Transverse colon (tissue), 4 donors: Measurements from ENCODE around the gene BMPER. TPM values are rescaled to one million over a fixed set of nuclear protein-coding genes. Genes with fewer than 3 reads are reported as not detected.

ENCODE experiments used
- DNase-seq: peaks from one replicate; pipeline ENCODE4 v3.0.0-alpha.2; 2019
- H3K27ac ChIP-seq, 4 donors: fragments of 200-600 bp; sonication (generic); 2 replicates each; pipeline ENCODE4 v1.5.1; 2016 to 2018; ENCODE audit warnings: inconsistent platforms in 4 of 4
- H3K27me3 ChIP-seq: fragments of 200-600 bp; sonication (generic); 2 replicates; pipeline ENCODE4 v1.5.1; 2017; ENCODE audit warnings: inconsistent platforms
- H3K36me3 ChIP-seq, 4 donors: fragments of 200-600 bp; sonication (generic); 2 replicates each; pipeline ENCODE4 v1.5.1; 2017 to 2019; ENCODE audit warnings: inconsistent platforms in 4 of 4
- H3K4me1 ChIP-seq, 4 donors: fragments of 200-600 bp; sonication (generic); 2 replicates each; pipeline ENCODE4 v1.5.1; 2017 to 2020; ENCODE audit warnings: inconsistent platforms in 4 of 4
- H3K4me3 ChIP-seq, 4 donors: fragments of 200-600 bp; sonication (generic); 1 replicate in 1 of 4; 2 replicates in 3 of 4; pipeline versions ENCODE4 v1.5.1 to v1.6.1; 2017 to 2019; ENCODE audit warnings: inconsistent platforms in 4 of 4
- H3K9me3 ChIP-seq, 2 donors: fragments of 200-600 bp; sonication (generic); 2 replicates each; pipeline ENCODE4 v1.5.1; 2017 to 2019; ENCODE audit warnings: inconsistent platforms in 2 of 2
- CTCF ChIP-seq, 5 experiments: fragments of 200-600 bp in 3 of 5; fragments of 450-650 bp in 2 of 5; sonication (generic) in 3 of 5; IDR thresholded peaks; 1 replicate in 2 of 5; 2 replicates in 3 of 5; pipeline ENCODE4 v1.5.1; 2016 to 2017; ENCODE audit warnings: antibody characterized with exemption in 5 of 5, inconsistent platforms in 3 of 5, mild to moderate bottlenecking in 2 of 5, moderate library complexity in 1 of 5
- EP300 ChIP-seq: sonication (generic); formaldehyde crosslinking; IDR thresholded peaks from one replicate; pipeline ENCODE4 v1.6.1; 2017; ENCODE audit warnings: antibody characterized with exemption, low read depth
- POLR2A ChIP-seq: fragments of 450-650 bp; IDR thresholded peaks from one replicate; pipeline ENCODE4 v1.6.1; 2016; ENCODE audit warnings: antibody characterized with exemption, mild to moderate bottlenecking, moderate library complexity
- POLR2AphosphoS5 ChIP-seq, 3 donors: sonication (generic); formaldehyde crosslinking; IDR thresholded peaks; one replicate each; pipeline ENCODE4 v1.6.1; 2016; ENCODE audit warnings: antibody characterized with exemption in 3 of 3
- WGBS, 2 donors: methylation state at CpG; one replicate each; pipeline ENCODE4 v1.1.5; 2018; ENCODE audit warnings: low coverage in 1 of 2; 5-methylcytosine and 5-hydroxymethylcytosine counted together
- in situ Hi-C, 4 donors: fragments of 200-750 bp; cut with MboI; loops; one replicate each; pipeline versions ENCODE4 v1.15.0 to v1.15.1; 2017; ENCODE audit warnings: low sequenced_read_pairs in 3 of 4, low pct_ligation_motif_present in 1 of 4, low pct_unique_long_range_greater_than_20kb in 1 of 4
- intact Hi-C: fragments of 100-400 bp; cut with DNase I; formaldehyde crosslinking; loops from one replicate; pipeline ENCODE4 v1.15.1; 2023; ENCODE audit warnings: low total_unique reads
- total RNA-seq, 4 donors: library from RNA; depleted of rRNA; stranded (reverse); fragments of >200 nt; gene quantifications; one replicate each; pipeline ENCODE4 v1.1.0, GENCODE V29; 2016

Gene BMPER
- total RNA-seq, 4 donors from 2014 or later: 1.00 to 2.5 (median 1.8) TPM

GRCh38 chr7:34162027-34162565 is 256.8 kb downstream of the BMPER start:
- no peak for TF ChIP-seq CTCF (IDR thresholded peaks at IDR 0.05)
- no peak for TF ChIP-seq EP300
- no peak for TF ChIP-seq POLR2A
- TF ChIP-seq POLR2AphosphoS5 (IDR thresholded peaks at IDR 0.05): no peak
- Histone ChIP-seq H3K9me3 (no peaks in the 10 kb centered on the region), H3K4me3 (no peak overlapping the region), H3K27me3 (no peaks in the 10 kb centered on the region), H3K27ac (no peak overlapping the region), H3K36me3 (no peaks in the 10 kb centered on the region), H3K4me1 (no peaks in the 10 kb centered on the region)
- in situ Hi-C loops: loop anchor here in 1 of 4 donors (25.0 kb wide), 1 partner anchor 100 kb away; no protein-coding TSS in a partner anchor
- 75 to 82% methylated on average over 5 of the region's 5 CpGs for WGBS, 2 donors
- DNase-seq: no peak
- intact Hi-C loops: no loop called here

DNA sequence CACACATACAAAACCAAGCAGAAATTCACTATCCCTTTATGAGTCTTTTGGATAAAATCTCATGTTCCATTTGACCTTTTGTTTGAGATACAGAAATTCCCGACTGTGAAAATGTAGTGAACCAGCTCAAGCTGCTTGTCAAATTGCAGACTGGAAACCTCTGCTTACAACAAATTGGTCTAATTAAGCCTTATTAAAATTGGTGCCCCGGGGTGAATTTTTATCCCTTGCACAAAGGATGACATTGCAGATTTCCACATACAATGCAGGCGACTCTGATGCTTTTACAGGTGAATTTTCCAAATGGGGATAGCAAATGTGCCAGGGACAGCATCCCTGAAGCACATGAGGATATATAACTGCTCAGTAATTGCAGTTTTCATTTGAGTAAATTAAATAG is 257.3 kb downstream of the BMPER start:
- intact Hi-C loops (no loop called here), in situ Hi-C loops (loop anchor here in 1 of 4 donors (25.0 kb wide), 1 partner anchor 100 kb away; no protein-coding TSS in a partner anchor)
- no peaks in the 10 kb centered on the region for H3K9me3 ChIP-seq
- no peaks in the 10 kb centered on the region for H3K27me3 ChIP-seq
- no peaks in the 10 kb centered on the region for H3K4me1 ChIP-seq
- no peak for TF ChIP-seq CTCF (IDR thresholded peaks at IDR 0.05)
- TF ChIP-seq POLR2A: no peak
- TF ChIP-seq EP300: no peak
- TF ChIP-seq POLR2AphosphoS5 (IDR thresholded peaks at IDR 0.05): no peak
- 84% methylated on average over 3 of the region's 3 CpGs for WGBS, 2 donors
- H3K36me3 ChIP-seq: no peaks in the 10 kb centered on the region
- H3K27ac ChIP-seq: no peak overlapping the region
- DNase-seq: no peak
- H3K4me3 ChIP-seq: no peak overlapping the region

- 60 to 76% methylated on average over 1 of the region's 1 CpG for WGBS, 2 donors
- TF ChIP-seq POLR2A (no peak), CTCF (IDR thresholded peaks at IDR 0.05) (no peak), POLR2AphosphoS5 (IDR thresholded peaks at IDR 0.05) (no peak), EP300 (no peak)
- DNase-seq: no peak
- Histone ChIP-seq H3K4me3 (no peak overlapping the region), H3K4me1 (no peaks in the 10 kb centered on the region), H3K9me3 (no peaks in the 10 kb centered on the region), H3K27me3 (no peaks in the 10 kb centered on the region), H3K27ac (no peak overlapping the region), H3K36me3 (no peaks in the 10 kb centered on the region)
- intact Hi-C loops (no loop called here), in situ Hi-C loops (loop anchor here in 1 of 4 donors (25.0 kb wide), 1 partner anchor 98 kb away; no protein-coding TSS in a partner anchor)
Observed at GRCh38 chr7:34163956-34164355, 258.6 kb downstream of the BMPER start.

DNA sequence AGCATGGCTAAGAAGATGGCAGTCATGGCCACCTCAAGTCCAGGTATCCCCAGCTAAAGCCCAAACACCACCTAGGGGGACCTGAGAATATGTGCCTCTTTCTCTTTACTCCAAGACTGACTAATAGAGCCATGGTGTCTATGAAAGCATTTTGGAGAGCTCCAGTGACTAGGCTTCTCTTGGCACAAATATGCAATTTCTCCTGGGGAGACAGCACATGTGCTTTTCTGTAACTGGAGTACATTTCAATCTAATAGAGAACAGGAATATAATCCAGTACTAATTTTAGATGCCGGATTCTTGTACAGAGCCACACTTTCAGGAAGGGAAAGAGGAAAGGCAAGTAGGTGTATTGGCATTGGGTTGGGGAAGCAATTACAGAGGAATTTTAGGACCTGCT is 260.1 kb downstream of the BMPER start:
- DNase-seq: no peak
- H3K36me3 ChIP-seq: no peaks in the 10 kb centered on the region
- H3K27ac ChIP-seq: no peak overlapping the region
- no peaks in the 10 kb centered on the region for H3K9me3 ChIP-seq
- in situ Hi-C loops: loop anchor here in 1 of 4 donors (25.0 kb wide), 1 partner anchor 97 kb away; no protein-coding TSS in a partner anchor
- 88 to 100% methylated on average over 1 of the region's 1 CpG for WGBS, 2 donors
- TF ChIP-seq EP300: no peak
- TF ChIP-seq POLR2AphosphoS5 (IDR thresholded peaks at IDR 0.05): no peak
- no peak for TF ChIP-seq POLR2A
- no peak for TF ChIP-seq CTCF (IDR thresholded peaks at IDR 0.05)
- intact Hi-C loops: no loop called here
- H3K4me3 ChIP-seq: no peak overlapping the region
- no peaks in the 10 kb centered on the region for H3K4me1 ChIP-seq
- H3K27me3 ChIP-seq: no peaks in the 10 kb centered on the region
